ENCODE data around the gene KATNB1. TPM values are rescaled to one million over a fixed set of nuclear protein-coding genes. Genes with fewer than 3 reads are reported as not detected.

The KATNB1 gene
- total RNA-seq, 1 experiment from 2014 or later: 32.2 TPM

DNA sequence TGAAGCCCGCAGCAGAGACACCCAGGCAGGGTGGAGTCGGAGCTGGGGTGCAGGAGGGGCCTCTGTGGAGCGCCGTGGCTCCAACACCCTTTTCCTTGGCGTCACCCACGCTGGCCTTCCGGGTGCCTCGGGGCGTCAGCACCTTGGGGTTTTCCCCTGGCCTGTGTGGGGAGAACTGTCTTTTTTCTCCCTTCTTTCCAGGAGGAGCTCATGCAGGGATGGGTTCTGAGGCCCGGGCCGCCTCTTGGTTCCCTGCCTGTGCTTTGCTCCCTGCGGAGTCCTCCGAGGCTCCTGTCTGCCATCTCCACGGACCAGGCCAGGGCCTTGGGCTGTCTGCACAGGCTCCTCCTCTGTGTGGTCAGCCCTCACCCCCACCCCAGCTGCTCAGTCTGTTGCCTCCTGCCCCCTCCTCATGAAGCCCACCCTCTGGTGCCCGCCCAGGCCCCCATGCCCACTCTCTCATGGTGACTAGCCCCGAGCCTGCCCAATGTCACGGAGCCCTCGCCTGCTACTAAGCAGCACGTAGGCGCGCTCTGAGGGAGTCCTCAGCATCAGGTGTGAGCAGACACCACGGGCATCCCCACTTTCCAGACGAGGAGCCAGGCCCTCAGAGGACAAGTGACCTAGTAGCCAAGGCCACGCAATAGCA is 5.0 kb downstream of the KATNB1 start:
- ChIA-PET CTCF (no interaction called here), RAD21 (ENCODE audit: low non-redundant PET in 1 of 2, low total read pairs in 2 of 2, uncharacterized antibody in 2 of 2, unreplicated experiment in 2 of 2) (no interaction called here), POLR2A (no interaction called here)
- no peaks in the 10 kb centered on the region for H3K9me3 ChIP-seq (ENCODE audit: control insufficient read depth in 1 of 2, insufficient read depth in 1 of 2, low read depth in 1 of 2, low read length in 2 of 2)
- BruUV-seq (replicated peaks): no TSS peak
- H3K9ac ChIP-seq (ENCODE audit: low read length): no peak overlapping the region
- H2AFZ ChIP-seq (ENCODE audit: low read depth, low read length, poor library complexity, severe bottlenecking): no peak overlapping the region
- no peaks in the 10 kb centered on the region for H3K36me3 ChIP-seq (ENCODE audit: control insufficient read depth in 1 of 2, insufficient read depth in 2 of 2, low read length in 2 of 2)
- no peak overlapping the region for H3K4me3 ChIP-seq (replicated peaks in 1 of 2; ENCODE audit: low read depth in 1 of 2, low read length in 2 of 2)
- H3K9me2 ChIP-seq (ENCODE audit: insufficient read depth): no peaks in the 10 kb centered on the region
- no peak overlapping the region for H3K27ac ChIP-seq (ENCODE audit: low read depth, low read length)
- no peak for ATAC-seq
- TF ChIP-seq ATF3 (IDR thresholded peaks at IDR 0.05) (no peak), REST (IDR thresholded peaks at IDR 0.05; ENCODE audit: low read depth) (no peak), CTCF (IDR thresholded peaks at IDR 0.05 in 2 of 3, conservative IDR thresholded peaks at IDR 0.05 in 1 of 3; ENCODE audit: borderline replicate concordance in 1 of 3, insufficient read depth in 1 of 3, low read depth in 2 of 3, low read length in 2 of 3) (no peak), YY1 (IDR thresholded peaks at IDR 0.05; ENCODE audit: extremely low read depth, insufficient replicate concordance, low read depth, low read length) (no peak), FOSL1 (IDR thresholded peaks at IDR 0.05; ENCODE audit: low read depth) (no peak), POLR2AphosphoS5 (IDR thresholded peaks at IDR 0.05; ENCODE audit: low read depth, low read length) (no peak), SIN3A (IDR thresholded peaks at IDR 0.05; ENCODE audit: low read depth) (no peak), CEBPB (IDR thresholded peaks at IDR 0.05; ENCODE audit: low read depth) (no peak), TCF7L2 (IDR thresholded peaks at IDR 0.05; ENCODE audit: borderline replicate concordance, extremely low read depth, insufficient read depth, insufficient read length) (no peak), JUND (IDR thresholded peaks at IDR 0.05) (no peak), EZH2phosphoT487 (IDR thresholded peaks at IDR 0.05; ENCODE audit: borderline replicate concordance) (no peak), RAD21 (IDR thresholded peaks at IDR 0.05; ENCODE audit: low read depth) (no peak), CBX3 (IDR thresholded peaks at IDR 0.05; ENCODE audit: low read depth) (no peak), SRF (IDR thresholded peaks at IDR 0.05; ENCODE audit: low read depth) (no peak), ZNF274 (IDR thresholded peaks at IDR 0.05; ENCODE audit: low read depth, low read length) (no peak), EGR1 (IDR thresholded peaks at IDR 0.05; ENCODE audit: low read depth) (no peak)
- H4K20me1 ChIP-seq (ENCODE audit: insufficient read depth): no peaks in the 10 kb centered on the region
- peaks cover 5% of the 10 kb centered on the region; the same call in 1 of the 2 replicates for H3K79me2 ChIP-seq (ENCODE audit: insufficient read depth, low read length)
- H3K4me1 ChIP-seq (ENCODE audit: control insufficient read depth in 1 of 2, insufficient read depth in 2 of 2, low read length in 2 of 2): peaks cover 8 to 16% of the 10 kb centered on the region in 2 experiments
- no peak overlapping the region for H3K4me2 ChIP-seq (ENCODE audit: low read length)
- no peak for DNase-seq (ENCODE audit: low read depth, low spot score)
- H3K27me3 ChIP-seq (ENCODE audit: insufficient read depth, low read length): no peaks in the 10 kb centered on the region
- intact Hi-C loops (cut with micrococcal nuclease): no loop called here
